Uterus (tissue), 2 donors: ENCODE measurements around the gene CHST8.

Source experiments
- POLR2A ChIP-seq, 2 donors: fragments of 450-650 bp; IDR thresholded peaks; one replicate each; pipeline ENCODE4 v1.6.1; 2016; ENCODE audit warnings: antibody characterized with exemption in 2 of 2, mild to moderate bottlenecking in 1 of 2, moderate library complexity in 1 of 2
- TF ChIP-seq, protein P1 (sequence below), 4 experiments: fragments of 200-600 bp in 2 of 4; fragments of 450-650 bp in 2 of 4; sonication (generic) in 2 of 4; IDR thresholded peaks; one replicate each; pipeline ENCODE4 v1.5.1; 2016 to 2019; ENCODE audit warnings: antibody characterized with exemption in 4 of 4, mild to moderate bottlenecking in 2 of 4, moderate library complexity in 1 of 4

DNA sequence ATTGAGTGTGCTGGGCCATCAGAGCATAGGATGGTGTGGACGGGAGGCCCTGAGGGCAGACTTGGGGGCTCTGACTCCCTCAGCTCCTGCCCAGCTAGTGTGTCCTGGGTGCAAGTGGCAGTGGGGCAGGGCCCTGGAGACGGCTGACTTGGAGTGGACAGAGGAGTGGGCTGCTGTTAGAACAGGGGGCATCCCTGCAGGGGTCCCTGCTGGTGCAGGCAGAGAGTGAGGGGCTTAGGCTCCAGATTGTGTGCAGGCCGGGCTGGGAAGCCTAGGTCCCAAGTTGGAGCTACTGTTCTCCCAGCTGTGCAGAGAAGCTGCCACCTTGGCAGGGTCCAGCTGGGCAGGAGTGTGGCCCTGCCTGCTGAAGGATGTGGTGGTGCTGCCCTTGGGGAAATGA is 183.6 kb downstream of the CHST8 start:
- TF ChIP-seq POLR2A (IDR thresholded peaks at IDR 0.05): no peak
- TF ChIP-seq, protein P1, sequence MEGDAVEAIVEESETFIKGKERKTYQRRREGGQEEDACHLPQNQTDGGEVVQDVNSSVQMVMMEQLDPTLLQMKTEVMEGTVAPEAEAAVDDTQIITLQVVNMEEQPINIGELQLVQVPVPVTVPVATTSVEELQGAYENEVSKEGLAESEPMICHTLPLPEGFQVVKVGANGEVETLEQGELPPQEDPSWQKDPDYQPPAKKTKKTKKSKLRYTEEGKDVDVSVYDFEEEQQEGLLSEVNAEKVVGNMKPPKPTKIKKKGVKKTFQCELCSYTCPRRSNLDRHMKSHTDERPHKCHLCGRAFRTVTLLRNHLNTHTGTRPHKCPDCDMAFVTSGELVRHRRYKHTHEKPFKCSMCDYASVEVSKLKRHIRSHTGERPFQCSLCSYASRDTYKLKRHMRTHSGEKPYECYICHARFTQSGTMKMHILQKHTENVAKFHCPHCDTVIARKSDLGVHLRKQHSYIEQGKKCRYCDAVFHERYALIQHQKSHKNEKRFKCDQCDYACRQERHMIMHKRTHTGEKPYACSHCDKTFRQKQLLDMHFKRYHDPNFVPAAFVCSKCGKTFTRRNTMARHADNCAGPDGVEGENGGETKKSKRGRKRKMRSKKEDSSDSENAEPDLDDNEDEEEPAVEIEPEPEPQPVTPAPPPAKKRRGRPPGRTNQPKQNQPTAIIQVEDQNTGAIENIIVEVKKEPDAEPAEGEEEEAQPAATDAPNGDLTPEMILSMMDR (IDR thresholded peaks at IDR 0.05): no peak
